A172 (cell line): ENCODE results near the gene XAGE1B. TPM values are rescaled to one million over a fixed set of nuclear protein-coding genes. Genes with fewer than 3 reads are reported as not detected.

ENCODE experiments used
- total RNA-seq: library from RNA; depleted of rRNA; stranded (reverse); fragments of >200 nt; shearing (Covaris generic); gene quantifications from 2 replicates; pipeline ENCODE4 v1.2.3, GENCODE V29; 2014; rRNA removed

The XAGE1B gene
- total RNA-seq, 1 experiment from 2014 or later, result 6.4 TPM

Other genes with a start within 250 kb of the XAGE1B start
- 0.22 TPM in 1 of 2 replicates, not detected in the other for gene XAGE2, start 148.0 kb downstream of the XAGE1B start, total RNA-seq
- gene XAGE1A, start 21.3 kb downstream of the XAGE1B start, total RNA-seq, result 1.0 TPM in 1 of 2 replicates, not detected in the other
- not detected in 2 replicates for gene SSX7, start 137.8 kb upstream of the XAGE1B start, total RNA-seq
- gene SSX2, start 190.1 kb upstream of the XAGE1B start, total RNA-seq, result not detected in 2 replicates
- gene SSX2B, start 234.2 kb upstream of the XAGE1B start, total RNA-seq, result not detected in 2 replicates